Activated CD8-positive, alpha-beta memory T cell treated with anti-CD3 and anti-CD28 coated beads, Interleukin-2, amount 10 ng/mL, durations not matched to agents 7 days and 5 days (primary cell): ENCODE data around the gene DEPDC5. TPM values are rescaled to one million over a fixed set of nuclear protein-coding genes. Genes with fewer than 3 reads are reported as not detected.
"Not testable (repeated sequence)": the region's sequence is repeated elsewhere in the genome, so short reads cannot be mapped to it uniquely, and the experiment has no call there.

Experiments
- ATAC-seq: fragments of 150-1000 bp; cut with Tn5 transposase; one replicate; pipeline ENCODE4 v1.10.0; 2021; ENCODE audit warnings: moderate library complexity
- CTCF ChIA-PET: fragments of 350-600 bp; sonication (Branson Sonifier 250); formaldehyde crosslinking; loops from one replicate; lab custom pipeline; 2021; ENCODE audit warnings: antibody characterized with exemption; lab: Charles Lee
- DNase-seq: peaks from one replicate; pipeline ENCODE4 v3.0.0-alpha.2; 2020
- H3K27ac Mint-ChIP-seq: one replicate; pipeline ENCODE4 v1.8.0; 2021; ENCODE audit warnings: mild to moderate bottlenecking, mixed read lengths
- H3K27me3 Mint-ChIP-seq: one replicate; pipeline ENCODE4 v1.8.0; 2021; ENCODE audit warnings: mixed read lengths
- H3K36me3 Mint-ChIP-seq: one replicate; pipeline ENCODE4 v1.8.0; 2021; ENCODE audit warnings: mild to moderate bottlenecking, mixed read lengths
- H3K4me1 Mint-ChIP-seq: one replicate; pipeline ENCODE4 v1.8.0; 2021; ENCODE audit warnings: mixed read lengths
- H3K4me3 Mint-ChIP-seq: one replicate; pipeline ENCODE4 v1.8.0; 2021; ENCODE audit warnings: mild to moderate bottlenecking, moderate library complexity, mixed read lengths
- H3K9me3 Mint-ChIP-seq: one replicate; pipeline ENCODE4 v1.8.0; 2022; ENCODE audit warnings: low read depth, mixed read lengths
- total RNA-seq, 2 experiments: library from RNA; stranded (reverse); gene quantifications; one replicate each; pipeline ENCODE4 v1.2.3, GENCODE V29; 2021

The DEPDC5 gene
- total RNA-seq, 2 experiments from 2014 or later = 45.7 to 50.3 TPM

GRCh38 chr22:31800861-31801260 lies 47.0 kb downstream of the DEPDC5 start:
- peaks cover 41% of the 10 kb centered on the region for H3K36me3 Mint-ChIP-seq
- H3K9me3 Mint-ChIP-seq, H3K4me1 Mint-ChIP-seq, ATAC-seq, H3K27ac Mint-ChIP-seq, CTCF ChIA-PET, H3K27me3 Mint-ChIP-seq, DNase-seq, H3K4me3 Mint-ChIP-seq: not testable (repeated sequence)

DNA sequence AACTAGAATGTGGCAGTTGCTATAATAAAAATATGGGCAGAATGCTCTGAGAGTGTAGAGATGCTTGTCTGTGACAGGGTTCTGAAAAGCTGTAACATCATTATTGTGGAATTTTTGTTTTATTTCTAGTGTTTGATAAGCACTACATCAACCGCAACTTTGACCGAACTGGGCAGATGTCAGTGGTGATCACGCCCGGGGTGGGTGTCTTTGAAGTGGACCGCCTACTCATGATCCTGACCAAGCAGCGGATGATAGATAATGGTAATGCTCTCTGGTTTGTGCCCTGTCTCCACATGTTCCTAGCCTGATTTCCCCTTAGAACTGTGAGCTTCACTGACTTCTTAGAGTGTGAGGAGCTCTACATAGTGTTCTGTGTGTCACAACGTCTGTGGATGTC lies 48.8 kb downstream of the DEPDC5 start:
- Mint-ChIP-seq H3K36me3 (peaks cover 49% of the 10 kb centered on the region), H3K4me1 (no peaks in the 10 kb centered on the region), H3K4me3 (no peak overlapping the region), H3K27me3 (no peaks in the 10 kb centered on the region), H3K27ac (no peak overlapping the region), H3K9me3 (no peaks in the 10 kb centered on the region)
- ATAC-seq (no peak), DNase-seq (no peak)
- CTCF ChIA-PET = interaction anchor here (0.6 kb wide), 1 partner anchor 133 kb away, joined by 3 read pairs; no protein-coding TSS in a partner anchor

DNA sequence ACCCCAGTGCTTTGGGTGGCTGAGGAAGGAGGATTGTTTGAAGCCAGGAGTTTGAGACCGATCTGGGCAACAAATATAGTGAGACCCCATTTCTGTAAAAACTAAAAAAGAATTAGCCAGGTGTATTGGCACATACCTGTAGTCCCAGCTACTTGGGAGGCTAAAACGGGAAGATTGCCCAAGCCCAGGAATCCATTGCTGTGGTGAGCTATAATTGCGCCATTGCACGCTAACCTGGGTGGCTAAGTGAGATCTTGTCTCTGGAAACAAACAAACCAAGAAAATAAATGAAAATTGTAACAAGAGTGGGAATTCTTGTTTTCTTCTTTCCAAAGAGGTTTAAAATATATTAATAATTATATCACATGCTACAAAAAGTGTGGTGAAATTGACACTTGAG lies 52.9 kb downstream of the DEPDC5 start:
- ATAC-seq = no peak
- no peaks in the 10 kb centered on the region for H3K4me1 Mint-ChIP-seq
- no peaks in the 10 kb centered on the region for H3K27me3 Mint-ChIP-seq
- no peak overlapping the region for H3K4me3 Mint-ChIP-seq
- H3K36me3 Mint-ChIP-seq = peaks cover 52% of the 10 kb centered on the region
- CTCF ChIA-PET = interaction anchor here (1.8 kb wide), 1 partner anchor 172 kb away, joined by 3 read pairs; no protein-coding TSS in a partner anchor
- H3K27ac Mint-ChIP-seq = no peak overlapping the region
- no peaks in the 10 kb centered on the region for H3K9me3 Mint-ChIP-seq
- DNase-seq = no peak

GRCh38 chr22:31812977-31813605 lies 59.3 kb downstream of the DEPDC5 start:
- DNase-seq (no peak), ATAC-seq (no peak)
- Mint-ChIP-seq H3K27ac (no peak overlapping the region), H3K4me3 (no peak overlapping the region), H3K9me3 (no peaks in the 10 kb centered on the region), H3K4me1 (peaks cover 4% of the 10 kb centered on the region), H3K27me3 (no peaks in the 10 kb centered on the region), H3K36me3 (peaks cover 47% of the 10 kb centered on the region)
- CTCF ChIA-PET = interaction anchor here (1.5 kb wide), 1 partner anchor 147 kb away, joined by 4 read pairs; no protein-coding TSS in a partner anchor

DNA sequence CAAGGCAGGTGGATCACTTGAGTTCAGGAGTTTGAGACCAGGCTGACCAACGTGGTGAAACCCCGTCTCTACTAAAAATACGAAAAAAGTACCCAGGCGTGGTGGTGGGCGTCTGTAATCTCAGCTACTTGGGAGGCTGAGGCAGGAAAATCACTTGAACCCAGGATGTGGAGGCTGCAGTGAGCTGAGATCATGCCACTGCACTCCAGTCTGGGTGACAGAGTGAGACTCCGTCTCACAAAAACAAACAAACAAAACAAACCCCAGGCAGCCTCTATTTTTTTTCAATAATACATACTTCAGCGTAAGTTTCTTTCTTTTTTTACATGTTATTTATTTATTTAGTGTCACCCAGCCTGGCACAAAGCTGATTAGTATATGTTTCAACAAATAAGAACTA lies 60.1 kb downstream of the DEPDC5 start:
- not testable (repeated sequence) for DNase-seq, H3K27me3 Mint-ChIP-seq, H3K27ac Mint-ChIP-seq, ATAC-seq, H3K9me3 Mint-ChIP-seq, H3K4me3 Mint-ChIP-seq
- Mint-ChIP-seq H3K4me1 (peaks cover 12% of the 10 kb centered on the region), H3K36me3 (peaks cover 55% of the 10 kb centered on the region)
- CTCF ChIA-PET = interaction anchor here (1.5 kb wide), 1 partner anchor 148 kb away, joined by 4 read pairs; no protein-coding TSS in a partner anchor

- DNase-seq (no peak), ATAC-seq (no peak)
- Mint-ChIP-seq H3K9me3 (no peaks in the 10 kb centered on the region), H3K27me3 (no peaks in the 10 kb centered on the region), H3K4me1 (peaks cover 15% of the 10 kb centered on the region), H3K27ac (no peak overlapping the region), H3K4me3 (no peak overlapping the region), H3K36me3 (peaks cover 58% of the 10 kb centered on the region)
- CTCF ChIA-PET = interaction anchor here (1.5 kb wide), 1 partner anchor 153 kb away, joined by 3 read pairs; the partner anchor contains the start of gene PISD
These were observed 61.1 kb downstream of the DEPDC5 start for GRCh38 chr22:31814942-31815341.

DNA sequence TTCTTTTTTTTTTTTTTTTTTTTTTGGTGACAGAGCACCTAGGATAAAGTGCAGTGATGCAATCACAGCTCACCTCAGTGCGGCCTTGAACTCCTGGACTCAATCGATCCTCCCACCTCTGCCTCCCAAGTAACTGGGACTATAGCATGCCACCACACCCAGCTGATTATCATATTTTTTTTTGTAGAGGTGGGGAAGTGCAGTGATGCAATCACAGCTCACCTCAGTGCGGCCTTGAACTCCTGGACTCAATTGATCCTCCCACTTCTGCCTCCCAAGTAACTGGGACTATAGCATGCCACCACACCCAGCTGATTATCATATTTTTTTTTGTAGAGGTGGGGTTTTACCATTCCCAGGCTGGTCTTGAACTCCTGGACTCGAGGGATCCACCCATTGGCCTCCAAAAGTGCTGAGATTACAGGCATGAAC lies 61.6 kb downstream of the DEPDC5 start:
- Mint-ChIP-seq H3K4me1 (peaks cover 15% of the 10 kb centered on the region), H3K36me3 (peaks cover 60% of the 10 kb centered on the region)
- not testable (repeated sequence) for H3K9me3 Mint-ChIP-seq, H3K4me3 Mint-ChIP-seq, ATAC-seq, H3K27me3 Mint-ChIP-seq, DNase-seq, H3K27ac Mint-ChIP-seq
- CTCF ChIA-PET = interaction anchor here (1.5 kb wide), 1 partner anchor 153 kb away, joined by 3 read pairs; the partner anchor contains the start of gene PISD

DNA sequence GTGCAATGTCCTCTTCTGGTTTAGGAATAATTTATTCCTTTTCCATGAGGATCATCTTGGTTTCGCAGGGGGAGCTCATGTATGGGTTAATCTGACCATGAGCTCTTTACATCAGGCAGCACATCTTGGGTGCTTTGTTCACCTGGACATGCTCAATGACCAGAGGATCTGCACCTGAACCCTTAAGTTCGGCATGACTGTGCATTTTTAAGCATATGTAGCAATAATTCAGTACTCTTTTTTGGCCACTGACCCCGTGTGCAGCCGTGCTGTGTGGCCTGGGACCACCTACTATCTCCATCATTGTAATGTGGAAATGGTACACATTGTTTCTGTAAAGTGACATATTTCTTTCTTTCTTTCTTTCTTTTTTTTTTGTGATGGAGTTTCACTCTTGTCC lies 62.9 kb downstream of the DEPDC5 start:
- DNase-seq = no peak
- CTCF ChIA-PET = interaction anchor here (1.5 kb wide), 1 partner anchor 151 kb away, joined by 3 read pairs; no protein-coding TSS in a partner anchor
- Mint-ChIP-seq H3K27me3 (no peaks in the 10 kb centered on the region), H3K9me3 (no peaks in the 10 kb centered on the region), H3K4me3 (no peak overlapping the region), H3K4me1 (peaks cover 15% of the 10 kb centered on the region), H3K36me3 (peaks cover 63% of the 10 kb centered on the region), H3K27ac (no peak overlapping the region)
- no peak for ATAC-seq

- CTCF ChIA-PET = no interaction called here
- H3K27ac Mint-ChIP-seq = no peak overlapping the region
These were observed 64.9 kb downstream of the DEPDC5 start for GRCh38 chr22:31818481-31819392.

GRCh38 chr22:31820655-31821054 lies 66.8 kb downstream of the DEPDC5 start:
- Mint-ChIP-seq H3K4me3 (no peak overlapping the region), H3K36me3 (peaks cover 63% of the 10 kb centered on the region), H3K27ac (no peak overlapping the region), H3K27me3 (no peaks in the 10 kb centered on the region), H3K9me3 (no peaks in the 10 kb centered on the region), H3K4me1 (peaks cover 15% of the 10 kb centered on the region)
- no peak for ATAC-seq
- CTCF ChIA-PET = interaction anchor here (1.2 kb wide), 1 partner anchor 150 kb away, joined by 3 read pairs; no protein-coding TSS in a partner anchor
- DNase-seq = no peak

More at GRCh38 chr22:31818481-31819392, 64.9 kb downstream of the DEPDC5 start:
- Mint-ChIP-seq H3K4me1 (peaks cover 15% of the 10 kb centered on the region), H3K4me3 (no peak overlapping the region), H3K36me3 (peaks cover 71% of the 10 kb centered on the region), H3K9me3 (no peaks in the 10 kb centered on the region), H3K27me3 (no peaks in the 10 kb centered on the region)
- no peak for ATAC-seq
- peak; percentile 42 for DNase-seq

DNA sequence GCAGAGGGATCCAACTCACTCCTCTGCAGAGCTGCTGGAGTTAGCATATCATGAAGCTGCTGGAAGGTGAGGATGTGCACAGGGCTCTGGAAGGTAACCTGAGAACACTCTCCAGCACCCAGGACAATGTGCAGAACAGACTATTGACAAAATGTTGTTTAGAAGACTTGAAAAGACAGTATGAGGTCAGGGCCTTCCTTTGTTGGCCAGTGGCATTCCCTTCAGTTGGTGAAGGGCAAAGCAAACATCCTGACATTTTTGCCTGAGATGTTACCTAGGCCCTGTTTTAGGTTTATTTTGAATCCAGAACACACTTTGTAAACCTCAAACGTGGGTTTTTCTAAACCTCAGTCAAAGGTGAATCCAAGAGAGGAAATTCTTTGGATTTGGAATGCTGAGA lies 67.8 kb downstream of the DEPDC5 start:
- ATAC-seq (no peak), DNase-seq (no peak)
- no peak overlapping the region for H3K27ac Mint-ChIP-seq
- no peak overlapping the region for H3K4me3 Mint-ChIP-seq
- H3K27me3 Mint-ChIP-seq = no peaks in the 10 kb centered on the region
- no peaks in the 10 kb centered on the region for H3K9me3 Mint-ChIP-seq
- CTCF ChIA-PET = no interaction called here
- H3K36me3 Mint-ChIP-seq = peaks cover 61% of the 10 kb centered on the region
- peaks cover 15% of the 10 kb centered on the region for H3K4me1 Mint-ChIP-seq

- H3K27me3 Mint-ChIP-seq = no peaks in the 10 kb centered on the region
- peaks cover 15% of the 10 kb centered on the region for H3K4me1 Mint-ChIP-seq
- CTCF ChIA-PET = no interaction called here
- no peak for ATAC-seq
- H3K9me3 Mint-ChIP-seq = no peaks in the 10 kb centered on the region
- no peak overlapping the region for H3K4me3 Mint-ChIP-seq
- no peak overlapping the region for H3K27ac Mint-ChIP-seq
- no peak for DNase-seq
- H3K36me3 Mint-ChIP-seq = peaks cover 55% of the 10 kb centered on the region
These were observed 68.7 kb downstream of the DEPDC5 start for GRCh38 chr22:31822523-31822922.

DNA sequence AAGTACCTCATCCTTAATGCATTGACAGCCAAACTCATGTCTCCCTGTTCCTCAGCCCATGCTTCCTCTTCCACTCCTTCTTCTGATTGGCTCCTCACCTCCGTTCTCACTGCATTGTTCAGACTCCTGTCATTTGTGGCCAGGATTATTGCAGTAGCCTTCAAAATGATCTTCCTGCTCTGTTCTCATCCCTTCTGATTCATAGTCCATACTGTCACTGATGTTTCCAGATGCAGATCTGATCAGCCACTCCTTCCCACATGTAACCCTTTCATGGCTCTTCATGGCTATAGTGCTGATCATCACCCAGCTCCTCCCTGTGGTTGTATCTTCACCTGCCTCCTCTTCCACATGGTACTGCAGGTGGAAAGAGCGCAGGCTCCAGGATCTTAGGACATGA lies 71.7 kb downstream of the DEPDC5 start:
- ATAC-seq = no peak
- CTCF ChIA-PET = no interaction called here
- no peak overlapping the region for H3K4me3 Mint-ChIP-seq
- no peaks in the 10 kb centered on the region for H3K27me3 Mint-ChIP-seq
- no peak for DNase-seq
- peaks cover 46% of the 10 kb centered on the region for H3K36me3 Mint-ChIP-seq
- peaks cover 18% of the 10 kb centered on the region for H3K4me1 Mint-ChIP-seq
- H3K9me3 Mint-ChIP-seq = no peaks in the 10 kb centered on the region
- H3K27ac Mint-ChIP-seq = no peak overlapping the region
